GM21576 (cell line): ENCODE data around the gene FAM181A.
A peak's percentile ranks its signal among the peaks of the same experiment; 100 is the strongest.

Source experiments
- ATAC-seq: cut with Tn5 transposase; IDR thresholded peaks from one replicate; pipeline ENCODE4 v1.9.1; 2021; ENCODE audit warnings: mild to moderate bottlenecking, moderate library complexity; ENCODE audit not compliant: unreplicated experiment

FAM181A gene

DNA sequence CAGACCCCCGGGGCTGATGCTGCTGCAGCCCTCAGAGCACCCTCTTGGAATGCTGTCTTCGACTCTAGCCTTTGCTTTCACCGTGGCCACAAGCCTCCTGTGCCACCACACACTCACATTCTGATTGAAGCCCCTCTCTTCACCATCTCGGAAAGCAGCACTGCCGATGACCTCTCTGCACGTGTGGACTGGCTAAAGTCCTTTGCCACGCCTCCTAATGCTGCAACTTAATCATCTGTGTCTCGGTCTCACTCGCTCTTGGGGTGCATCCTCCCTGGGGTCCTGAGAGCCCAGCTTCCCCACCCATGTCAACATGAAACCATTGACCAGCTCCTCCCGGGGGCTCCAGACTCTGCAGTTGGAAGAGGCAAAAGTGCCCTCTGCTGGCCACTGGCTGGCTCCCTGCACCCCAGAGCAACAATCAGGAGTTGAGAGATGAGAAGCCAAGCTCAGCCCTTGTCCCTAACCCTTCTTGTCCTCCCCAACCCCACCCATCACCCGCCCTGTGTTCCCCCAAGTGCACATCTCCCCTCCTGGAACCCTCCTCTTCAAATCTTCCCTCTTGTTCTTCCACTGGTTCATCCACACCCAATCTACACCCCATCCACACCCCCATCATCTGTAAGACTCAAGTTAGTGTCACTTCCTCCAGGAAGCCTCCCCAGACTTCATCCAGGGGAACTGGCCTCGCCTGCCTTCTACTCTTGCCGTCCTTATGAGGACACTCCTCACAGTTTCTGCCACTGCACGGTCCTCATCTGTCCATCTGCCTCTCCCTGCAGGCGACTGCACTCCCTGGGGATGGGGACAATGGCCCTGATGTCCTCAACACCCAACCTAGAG is 23.6 kb upstream of the FAM181A start:
- no peak for ATAC-seq

DNA sequence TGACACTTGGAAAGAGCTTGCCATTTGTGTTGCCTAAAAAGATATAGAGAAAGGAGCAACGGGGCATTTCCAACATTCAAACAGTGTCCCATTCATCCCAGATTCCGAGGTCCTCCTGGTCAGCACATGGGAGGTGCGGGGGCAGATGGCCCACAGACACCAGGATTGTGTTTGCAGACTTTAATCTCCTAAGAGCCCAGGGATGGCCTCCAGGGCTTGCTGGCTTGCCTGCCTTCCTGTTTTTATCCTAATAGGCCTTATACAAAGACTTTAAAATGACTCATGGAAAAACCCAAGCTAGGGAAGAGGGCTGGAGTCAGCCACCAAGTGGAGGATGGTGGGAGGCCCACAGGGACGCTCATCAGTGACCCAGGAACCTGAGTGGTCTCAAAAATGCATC is 21.5 kb upstream of the FAM181A start:
- no peak for ATAC-seq

- ATAC-seq: peak; percentile 72
These were observed 20.5 kb upstream of the FAM181A start for GRCh38 chr14:93906341-93907329.

GRCh38 chr14:93909429-93910128 is 17.6 kb upstream of the FAM181A start:
- ATAC-seq: no peak

DNA sequence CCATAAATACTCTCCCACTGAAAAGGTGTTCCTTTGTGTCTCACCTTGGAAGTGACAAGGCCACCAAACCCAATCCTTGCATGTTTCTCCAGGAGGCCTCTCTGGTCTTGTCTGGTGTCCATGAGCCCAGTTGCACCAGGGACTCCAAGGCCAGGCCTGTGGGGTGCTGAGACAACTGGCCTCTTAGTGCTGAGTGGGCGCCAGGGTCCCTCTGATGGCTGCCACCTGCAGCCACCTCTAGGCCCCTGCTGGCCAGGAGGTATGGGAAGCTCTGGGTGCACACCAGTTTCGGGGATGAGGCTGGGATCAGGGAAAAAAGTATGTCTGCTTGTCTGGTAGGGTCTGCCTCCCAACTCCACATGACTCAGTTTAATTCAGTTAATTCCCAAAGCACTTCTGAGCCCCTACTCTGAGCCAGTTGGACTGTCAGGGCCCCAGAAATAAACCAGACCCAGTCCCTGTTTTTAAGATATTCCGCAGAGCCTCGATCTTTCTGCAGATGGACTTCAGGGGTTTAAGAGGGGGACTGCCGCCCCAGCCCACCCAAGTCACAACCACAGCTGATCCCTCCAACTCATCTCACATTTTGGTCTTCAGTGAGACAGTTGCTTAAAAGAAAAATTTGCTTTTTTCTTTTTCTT is 15.0 kb upstream of the FAM181A start:
- ATAC-seq: no peak

GRCh38 chr14:93912782-93913181 is 14.4 kb upstream of the FAM181A start:
- ATAC-seq: no peak

GRCh38 chr14:93914278-93914677 is 12.9 kb upstream of the FAM181A start:
- no peak for ATAC-seq

GRCh38 chr14:93915070-93915705 is 12.0 kb upstream of the FAM181A start:
- ATAC-seq: no peak

- ATAC-seq: no peak
These were observed 11.3 kb upstream of the FAM181A start for GRCh38 chr14:93915800-93916199.

DNA sequence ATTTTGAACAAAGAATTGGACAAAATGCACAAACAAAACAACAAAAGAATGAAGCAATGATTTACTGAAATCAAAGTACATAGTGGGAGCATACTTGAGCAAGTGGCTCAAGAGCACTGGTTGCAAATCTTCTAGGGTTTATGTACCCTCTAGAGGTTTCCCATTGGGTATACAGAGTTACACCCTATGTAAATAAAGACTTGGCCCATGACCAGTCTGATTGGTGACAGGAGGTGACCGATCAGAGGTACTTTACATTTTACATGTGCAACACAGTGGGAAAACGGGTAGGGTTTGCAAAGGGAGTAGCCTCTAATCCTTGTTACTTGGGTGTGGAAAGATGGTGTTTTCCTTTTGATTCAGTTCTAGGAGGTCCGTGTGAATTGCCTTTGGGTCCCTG is 10.6 kb upstream of the FAM181A start:
- no peak for ATAC-seq

DNA sequence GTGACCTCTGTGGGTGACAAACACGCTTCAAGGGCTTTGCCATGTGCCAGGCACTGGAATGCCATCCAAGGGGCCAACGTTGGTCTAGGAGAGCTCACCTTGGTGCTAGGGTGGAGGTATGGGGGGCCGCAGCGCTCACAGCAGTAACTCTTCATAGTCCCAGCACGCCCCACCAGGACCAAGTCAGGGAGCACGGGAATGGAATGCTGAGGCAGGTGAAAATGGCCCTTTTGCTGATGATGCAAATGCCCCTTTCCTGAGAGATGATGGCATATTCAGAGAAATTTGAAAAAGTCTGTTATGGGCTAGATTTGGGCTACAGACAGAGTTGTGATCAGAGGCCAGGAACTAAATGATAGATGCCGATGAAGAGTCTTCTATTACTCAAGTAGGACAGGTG is 10.0 kb upstream of the FAM181A start:
- no peak for ATAC-seq

- ATAC-seq: no peak
These were observed 5.9 kb upstream of the FAM181A start for GRCh38 chr14:93921001-93921806.

DNA sequence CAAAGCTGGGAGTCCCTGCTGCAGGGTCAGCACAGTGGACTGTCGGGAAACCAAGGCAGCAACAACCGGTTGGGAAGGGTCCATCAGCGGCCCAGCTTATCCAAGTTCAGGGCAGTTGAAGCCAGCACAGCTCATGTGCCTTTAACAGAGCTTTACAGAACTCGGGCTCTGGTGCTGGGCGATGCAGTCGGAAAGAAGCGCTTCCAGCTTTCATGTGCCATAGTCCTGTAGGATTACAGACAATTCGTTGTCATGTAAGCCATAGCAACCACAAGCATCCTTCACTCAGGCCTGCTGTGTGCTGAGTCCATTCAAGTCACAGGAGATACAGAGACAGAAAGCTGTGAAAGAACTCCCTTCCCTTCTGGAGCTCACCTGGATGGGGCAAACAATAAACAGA is 3.5 kb upstream of the FAM181A start:
- ATAC-seq: no peak

GRCh38 chr14:93924592-93925355 is 2.4 kb upstream of the FAM181A start:
- ATAC-seq: no peak

- no peak for ATAC-seq
These were observed 1.7 kb upstream of the FAM181A start for GRCh38 chr14:93925374-93925895.

DNA sequence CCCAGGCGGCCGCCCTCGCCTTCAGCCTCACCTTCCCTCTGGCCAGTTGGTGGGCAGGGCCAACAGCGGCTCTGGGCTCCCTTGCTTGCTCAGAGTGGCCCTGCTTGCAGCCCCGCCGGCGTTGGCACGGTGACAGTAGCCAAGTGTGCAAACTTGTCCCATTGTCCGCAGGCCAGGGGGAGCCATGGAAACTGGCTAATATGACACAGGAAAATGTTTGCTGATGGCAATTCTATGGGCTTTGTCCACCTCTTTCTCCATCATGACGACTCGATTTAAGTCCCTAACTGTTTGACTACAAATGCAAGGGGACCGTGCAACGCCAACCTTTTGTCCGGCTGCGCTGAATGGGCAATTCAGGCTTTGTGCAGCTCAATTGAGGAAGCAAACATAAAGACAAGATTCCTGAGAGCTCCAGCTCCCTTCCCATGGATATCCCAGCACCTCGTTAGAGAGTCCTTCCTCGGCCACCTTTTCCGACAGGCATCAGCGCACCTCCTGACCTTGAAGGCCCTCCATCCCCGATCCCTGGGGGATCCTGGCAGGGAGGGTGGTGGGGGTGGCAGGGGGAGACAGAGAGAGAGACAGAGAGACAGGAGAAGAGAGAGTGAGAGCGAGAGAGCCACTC is 785 bp upstream of the FAM181A start:
- ATAC-seq: no peak

DNA sequence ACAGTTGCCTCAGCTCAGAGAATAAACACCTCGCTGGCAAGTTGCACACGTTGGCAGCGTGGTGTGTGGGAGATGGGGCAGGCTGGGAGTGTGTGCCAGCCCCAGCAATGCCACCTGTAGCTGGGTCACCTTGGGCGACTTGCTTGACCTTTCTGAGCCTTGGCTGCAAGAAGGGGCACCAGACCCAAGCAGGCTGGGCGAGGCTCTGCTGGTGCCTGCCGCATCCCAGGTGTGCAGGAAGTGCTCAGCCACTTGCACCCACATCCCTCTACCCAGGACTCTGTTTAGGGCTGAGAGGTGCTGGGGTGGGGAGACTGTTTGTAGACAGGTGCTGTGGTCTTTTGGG is 629 bp downstream of the FAM181A start:
- ATAC-seq: no peak
